ACC112 (cell line): ENCODE measurements around the gene PHYHIPL.
"Not testable (repeated sequence)": the region's sequence is repeated elsewhere in the genome, so short reads cannot be mapped to it uniquely, and the experiment has no call there.

Experiments used
- H2AFZ ChIP-seq: fragments of 200-600 bp; sonication (generic); one replicate; pipeline ENCODE4 v1.6.0; 2017; ENCODE audit warnings: antibody characterized with exemption, low read length; ENCODE audit not compliant: unreplicated experiment
- H3K27ac ChIP-seq: fragments of 200-600 bp; sonication (generic); 2 replicates; pipeline ENCODE4 v1.5.1; 2014; ENCODE audit warnings: low read depth, mild to moderate bottlenecking, antibody characterized with exemption, low read length, moderate library complexity
- H3K27me3 ChIP-seq: fragments of 200-600 bp; sonication (generic); 2 replicates; pipeline ENCODE4 v1.6.1; 2014; ENCODE audit warnings: mild to moderate bottlenecking, antibody characterized with exemption, low read length, moderate library complexity, mixed read lengths; ENCODE audit not compliant: insufficient read depth
- H3K36me3 ChIP-seq: fragments of 200-600 bp; sonication (generic); 2 replicates; pipeline ENCODE4 v1.6.1; 2016; ENCODE audit warnings: mild to moderate bottlenecking, antibody characterized with exemption, low read length, moderate library complexity, mixed read lengths; ENCODE audit not compliant: insufficient read depth
- H3K4me1 ChIP-seq: fragments of 200-600 bp; sonication (generic); one replicate; pipeline ENCODE4 v1.6.1; 2016; ENCODE audit warnings: low read length, mixed read lengths; ENCODE audit not compliant: insufficient read depth, unreplicated experiment, control insufficient read depth
- H3K4me3 ChIP-seq: fragments of 200-600 bp; sonication (generic); 2 replicates; pipeline ENCODE4 v1.5.1; 2014; ENCODE audit warnings: mild to moderate bottlenecking, low read depth, low read length
- H3K79me2 ChIP-seq: fragments of 200-600 bp; sonication (generic); one replicate; pipeline ENCODE4 v1.6.0; 2016; ENCODE audit warnings: low read length; ENCODE audit not compliant: control insufficient read depth, unreplicated experiment, insufficient read depth

PHYHIPL gene

DNA sequence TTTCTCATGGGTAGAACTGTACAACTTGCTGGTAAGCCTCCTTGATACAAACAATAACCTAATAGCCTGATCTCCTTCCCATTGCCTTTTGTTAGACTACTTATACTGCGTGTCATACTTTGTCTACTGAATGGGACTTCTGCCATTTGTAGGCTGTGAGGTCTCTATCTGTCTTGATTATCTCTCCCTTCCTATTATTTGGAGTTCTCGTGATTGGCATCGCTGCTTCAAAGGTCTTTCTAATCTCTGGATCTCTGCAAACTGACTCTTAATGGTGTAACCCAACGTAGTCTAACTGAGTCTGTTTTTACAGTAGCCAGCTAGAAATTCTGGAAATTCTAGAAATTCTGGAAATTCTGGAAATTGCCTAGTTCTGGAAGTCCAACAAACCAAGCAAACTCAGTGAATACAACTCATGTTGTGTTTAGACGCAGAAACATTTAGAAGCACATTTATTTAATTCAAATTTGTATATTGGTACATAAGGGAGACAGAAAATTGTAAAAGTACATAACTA lies 29.8 kb downstream of the PHYHIPL start:
- Histone ChIP-seq H3K4me1 (no peaks in the 10 kb centered on the region), H3K36me3 (no peaks in the 10 kb centered on the region), H3K79me2 (no peaks in the 10 kb centered on the region), H3K4me3 (no peak overlapping the region), H3K27me3 (no peaks in the 10 kb centered on the region), H3K27ac (no peak overlapping the region), H2AFZ (no peak overlapping the region)

DNA sequence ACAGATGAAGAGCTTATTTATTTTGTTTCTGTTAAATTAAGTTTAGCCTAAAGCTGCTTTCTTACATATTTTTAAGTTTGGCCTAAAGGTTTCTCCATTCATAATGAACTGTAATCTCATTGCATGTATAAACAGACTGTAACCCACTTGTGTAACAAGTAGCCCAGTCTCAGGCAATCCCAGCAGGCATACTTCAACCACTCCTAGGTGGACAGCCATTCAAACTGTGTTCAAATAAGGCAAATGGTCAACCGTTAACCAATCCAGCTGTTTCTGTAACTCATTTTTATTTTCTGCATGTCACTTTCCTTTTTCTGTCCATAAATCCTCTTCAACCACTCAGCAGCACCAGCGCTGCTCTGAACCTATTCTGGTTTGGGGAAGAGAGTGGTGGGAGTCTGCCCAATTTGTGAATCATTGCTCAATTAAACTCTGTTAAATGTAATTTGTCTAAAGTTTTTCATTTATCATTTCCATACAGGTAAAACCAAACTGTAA lies 35.9 kb downstream of the PHYHIPL start:
- Histone ChIP-seq H3K27ac (no peak overlapping the region), H3K27me3 (peaks cover 23% of the 10 kb centered on the region; the same call in 1 of the 2 replicates), H3K4me1 (no peaks in the 10 kb centered on the region), H3K4me3 (no peak overlapping the region), H2AFZ (no peak overlapping the region), H3K36me3 (no peaks in the 10 kb centered on the region), H3K79me2 (no peaks in the 10 kb centered on the region)

DNA sequence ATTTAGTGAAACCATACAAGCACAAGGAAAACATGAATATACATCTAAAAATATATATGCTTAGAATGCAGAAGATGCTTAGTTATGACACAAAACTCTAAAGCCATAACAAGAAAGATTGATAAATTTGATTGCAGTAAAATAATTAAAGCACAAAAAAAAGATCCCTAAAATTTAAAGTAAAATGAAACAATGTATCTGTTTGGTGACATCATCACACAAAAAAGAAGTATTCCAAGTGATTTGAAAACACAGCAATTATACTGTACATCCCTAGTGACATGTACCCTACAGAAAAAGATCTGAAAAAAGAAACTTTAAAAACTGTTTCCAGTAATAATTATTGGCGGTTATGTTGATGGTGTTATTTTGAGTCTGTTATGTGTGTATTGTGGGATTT lies 37.7 kb downstream of the PHYHIPL start:
- no peak overlapping the region for H3K27ac ChIP-seq
- no peak overlapping the region for H2AFZ ChIP-seq
- H3K79me2 ChIP-seq: no peaks in the 10 kb centered on the region
- H3K36me3 ChIP-seq: no peaks in the 10 kb centered on the region
- H3K27me3 ChIP-seq: peaks cover 23% of the 10 kb centered on the region; the same call in 1 of the 2 replicates
- H3K4me1 ChIP-seq: no peaks in the 10 kb centered on the region
- no peak overlapping the region for H3K4me3 ChIP-seq

DNA sequence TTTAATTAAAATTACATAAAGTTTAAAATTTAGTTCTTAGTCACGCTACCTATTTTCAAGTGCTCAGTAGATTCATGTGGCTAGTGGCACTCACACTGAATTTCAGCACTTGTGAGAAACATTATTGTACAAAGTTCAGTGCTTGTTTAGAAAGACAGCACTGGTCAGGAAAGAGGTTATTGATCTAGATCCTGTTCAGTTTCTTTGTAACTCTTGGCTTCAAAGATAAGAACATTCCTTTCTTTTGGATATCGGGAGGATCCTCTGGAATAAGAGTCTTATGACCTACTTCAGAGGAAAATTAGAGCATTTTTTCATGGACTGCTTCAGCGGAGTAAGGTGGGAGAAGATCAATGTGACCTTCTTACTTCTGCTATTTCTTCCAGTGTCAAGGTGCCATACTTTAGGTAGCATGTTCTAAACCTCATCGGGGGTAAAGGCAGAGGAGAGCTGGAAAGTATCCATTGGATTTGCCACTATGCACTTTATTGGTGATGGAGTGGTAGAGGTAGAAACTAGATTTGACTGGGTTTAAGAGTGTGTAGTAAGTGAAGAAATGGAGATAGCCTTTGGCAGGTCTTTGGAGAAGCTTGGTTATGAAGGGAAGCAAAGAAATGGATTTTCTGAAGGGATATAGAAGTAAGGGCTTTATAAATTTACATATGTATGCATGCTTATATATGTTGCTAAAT lies 39.9 kb downstream of the PHYHIPL start:
- no peaks in the 10 kb centered on the region for H3K79me2 ChIP-seq
- no peak overlapping the region for H3K27ac ChIP-seq
- no peak overlapping the region for H3K4me3 ChIP-seq
- H2AFZ ChIP-seq: no peak overlapping the region
- no peaks in the 10 kb centered on the region for H3K36me3 ChIP-seq
- peaks cover 23% of the 10 kb centered on the region; the same call in 1 of the 2 replicates for H3K27me3 ChIP-seq
- no peaks in the 10 kb centered on the region for H3K4me1 ChIP-seq

DNA sequence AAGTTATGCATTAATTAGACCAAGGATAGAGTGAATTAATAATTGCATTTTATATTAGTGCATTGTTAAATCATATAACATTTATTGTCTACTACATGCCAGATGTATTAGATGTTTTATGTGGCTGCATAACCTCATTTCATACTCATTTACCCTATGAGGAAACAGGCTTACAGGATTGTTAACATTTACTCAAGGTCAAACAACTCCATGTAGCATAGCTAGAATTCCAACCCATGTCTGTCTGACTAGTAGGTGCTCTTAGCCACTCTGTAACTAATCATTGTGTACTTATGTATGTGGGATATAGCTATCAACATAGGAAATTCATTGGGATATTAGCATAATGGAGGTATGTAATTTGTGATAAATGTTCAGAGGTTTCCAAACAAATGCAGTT lies 46.3 kb downstream of the PHYHIPL start:
- Histone ChIP-seq H3K36me3 (no peaks in the 10 kb centered on the region), H2AFZ (no peak overlapping the region), H3K79me2 (no peaks in the 10 kb centered on the region), H3K27me3 (no peaks in the 10 kb centered on the region), H3K4me3 (no peak overlapping the region), H3K4me1 (no peaks in the 10 kb centered on the region), H3K27ac (no peak overlapping the region)

DNA sequence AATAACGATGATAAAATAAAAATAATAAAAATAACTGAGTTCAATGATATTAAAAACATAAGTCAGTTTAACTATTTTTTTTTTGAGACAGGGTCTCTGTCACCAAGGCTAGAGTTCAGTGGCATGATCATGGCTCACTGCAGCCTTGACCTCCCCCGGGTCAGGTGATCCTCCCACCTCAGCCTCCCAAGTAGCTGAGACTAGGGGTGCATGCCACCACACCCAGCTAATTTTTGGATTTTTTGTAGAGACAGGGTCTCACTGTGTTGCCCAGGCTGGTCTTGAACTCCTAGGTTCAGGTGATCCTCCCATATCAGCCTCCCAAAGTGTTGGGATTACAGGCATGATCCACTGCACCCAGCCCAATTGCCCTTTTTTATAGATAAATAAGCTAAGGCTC lies 47.2 kb downstream of the PHYHIPL start:
- not testable (repeated sequence) for H3K79me2 ChIP-seq, H3K27ac ChIP-seq, H3K27me3 ChIP-seq, H3K4me3 ChIP-seq, H3K4me1 ChIP-seq, H3K36me3 ChIP-seq, H2AFZ ChIP-seq

DNA sequence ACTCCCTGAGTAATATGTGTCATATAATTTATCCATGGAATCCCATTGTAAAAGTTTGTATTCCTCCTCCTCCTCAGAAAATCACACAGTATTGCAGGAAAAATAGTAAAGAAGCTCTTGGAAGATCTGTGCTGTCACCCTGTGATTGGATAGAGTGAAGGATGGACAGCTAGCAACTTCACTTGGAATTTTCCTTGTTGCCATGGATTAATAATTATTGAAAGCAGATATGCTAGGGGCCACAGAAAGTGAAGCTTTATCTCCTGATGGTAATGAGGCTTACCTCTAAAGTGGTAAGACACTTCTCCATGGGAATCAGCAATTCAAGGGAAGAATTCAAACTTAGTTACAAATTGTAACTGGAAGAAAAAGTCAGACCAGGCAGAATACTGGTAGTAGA lies 48.8 kb downstream of the PHYHIPL start:
- Histone ChIP-seq H2AFZ (no peak overlapping the region), H3K4me1 (no peaks in the 10 kb centered on the region), H3K36me3 (no peaks in the 10 kb centered on the region), H3K27ac (no peak overlapping the region), H3K4me3 (no peak overlapping the region), H3K79me2 (no peaks in the 10 kb centered on the region), H3K27me3 (no peaks in the 10 kb centered on the region)

DNA sequence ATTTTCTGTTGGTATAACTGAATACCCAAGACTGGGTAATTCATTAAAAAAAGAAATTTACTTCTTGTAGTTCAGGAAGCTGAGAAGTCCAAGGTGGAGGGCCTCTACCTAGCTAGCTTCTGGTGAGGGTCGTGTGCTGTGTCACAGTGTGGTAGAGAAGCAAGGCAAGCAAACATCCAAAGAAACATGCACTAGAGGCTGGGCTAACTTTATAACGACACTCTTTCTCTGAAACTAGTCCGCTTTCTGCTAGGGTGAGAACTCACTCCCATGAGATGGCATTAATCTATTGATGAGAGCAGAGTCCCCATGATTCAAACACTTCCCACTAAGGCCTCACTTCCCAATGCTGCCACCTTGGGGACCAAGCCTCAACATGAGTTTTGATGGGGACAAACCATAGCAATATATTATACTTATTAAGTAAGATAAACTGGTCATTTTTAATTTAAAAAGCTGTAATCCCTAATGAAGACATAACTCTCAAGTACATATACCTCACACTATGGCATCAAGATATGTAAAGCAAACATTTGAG lies 50.8 kb downstream of the PHYHIPL start:
- no peaks in the 10 kb centered on the region for H3K36me3 ChIP-seq
- H3K4me3 ChIP-seq: no peak overlapping the region
- H3K79me2 ChIP-seq: no peaks in the 10 kb centered on the region
- no peak overlapping the region for H2AFZ ChIP-seq
- no peaks in the 10 kb centered on the region for H3K27me3 ChIP-seq
- H3K4me1 ChIP-seq: no peaks in the 10 kb centered on the region
- no peak overlapping the region for H3K27ac ChIP-seq

DNA sequence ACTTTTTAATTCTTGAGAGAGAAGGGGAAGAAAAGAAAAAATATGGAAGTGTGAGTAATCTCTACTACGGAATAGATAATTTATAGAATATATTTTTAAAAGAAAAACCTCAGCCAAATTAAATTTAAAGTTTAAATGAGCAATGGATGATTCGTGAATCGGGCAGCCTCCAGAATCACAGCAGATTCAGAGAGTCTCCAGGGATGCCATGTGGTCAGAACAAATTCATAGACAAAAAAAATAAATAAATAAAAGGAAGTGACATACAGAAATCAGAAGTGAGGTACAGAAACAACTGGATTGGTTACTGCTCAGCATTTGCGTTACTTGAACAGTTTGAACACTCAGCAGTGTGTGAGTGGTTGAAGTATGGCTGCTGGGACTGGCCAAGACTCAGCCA lies 53.0 kb downstream of the PHYHIPL start:
- H3K27me3 ChIP-seq: no peaks in the 10 kb centered on the region
- H3K27ac ChIP-seq: no peak overlapping the region
- H3K36me3 ChIP-seq: no peaks in the 10 kb centered on the region
- no peak overlapping the region for H3K4me3 ChIP-seq
- no peaks in the 10 kb centered on the region for H3K79me2 ChIP-seq
- peaks cover 6% of the 10 kb centered on the region for H3K4me1 ChIP-seq
- no peak overlapping the region for H2AFZ ChIP-seq

DNA sequence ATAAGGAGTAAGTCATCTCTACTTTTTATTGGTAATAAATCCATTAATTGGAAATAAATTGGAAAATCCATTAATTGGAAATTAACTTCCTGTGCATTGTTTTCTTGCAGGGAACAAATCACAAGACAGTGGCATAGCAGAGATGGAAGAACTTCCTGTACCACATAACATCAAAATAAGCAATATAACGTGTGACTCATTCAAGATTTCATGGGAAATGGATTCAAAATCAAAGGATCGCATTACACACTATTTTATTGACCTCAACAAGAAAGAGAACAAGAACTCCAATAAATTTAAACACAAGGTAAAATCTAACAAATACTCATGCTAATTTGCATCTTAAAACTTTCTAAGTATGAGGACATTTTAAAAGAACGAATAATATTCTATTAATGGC lies 57.8 kb downstream of the PHYHIPL start:
- H3K27ac ChIP-seq: peak overlapping the region; percentile 24; the same call in 1 of the 2 replicates
- no peaks in the 10 kb centered on the region for H3K27me3 ChIP-seq
- H3K4me1 ChIP-seq: peaks cover 8% of the 10 kb centered on the region
- peak overlapping the region; percentile 42 for H2AFZ ChIP-seq
- no peak overlapping the region for H3K4me3 ChIP-seq
- no peaks in the 10 kb centered on the region for H3K36me3 ChIP-seq
- no peaks in the 10 kb centered on the region for H3K79me2 ChIP-seq

DNA sequence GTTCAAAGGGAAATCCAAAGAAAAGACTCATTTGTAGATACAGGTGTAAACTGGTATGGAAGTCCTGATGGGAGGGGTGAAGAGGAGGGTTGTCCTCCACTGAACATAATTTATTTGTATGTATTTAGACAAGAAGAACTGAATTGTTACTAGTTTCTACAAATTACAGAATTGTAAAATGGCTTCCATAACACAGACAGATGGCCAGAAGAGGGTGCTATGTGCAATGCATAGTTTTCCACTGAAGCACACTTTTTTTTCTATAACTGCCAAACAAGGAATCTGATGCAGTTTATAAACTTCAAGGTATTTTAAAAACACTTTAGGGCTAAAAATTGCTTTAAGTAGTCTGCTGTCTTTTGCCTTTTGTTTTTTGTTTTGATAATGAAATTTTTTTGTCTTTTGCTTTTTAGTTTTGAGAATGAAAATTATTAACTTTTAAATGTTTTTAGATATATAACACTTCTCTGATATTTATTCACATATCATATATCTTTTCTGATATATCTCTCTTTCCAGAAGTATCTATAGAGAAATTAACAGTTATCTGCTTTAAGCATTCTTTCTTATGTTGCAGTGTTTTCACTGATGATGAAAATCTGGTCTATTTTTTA lies 58.5 kb downstream of the PHYHIPL start:
- no peak overlapping the region for H2AFZ ChIP-seq

More for the DNA sequence above, 58.5 kb downstream of the PHYHIPL start:
- peaks cover 8% of the 10 kb centered on the region for H3K4me1 ChIP-seq
- H3K4me3 ChIP-seq: no peak overlapping the region
- no peaks in the 10 kb centered on the region for H3K36me3 ChIP-seq
- no peaks in the 10 kb centered on the region for H3K79me2 ChIP-seq
- no peaks in the 10 kb centered on the region for H3K27me3 ChIP-seq
- H3K27ac ChIP-seq: no peak overlapping the region
